Caco-2 (cell line): ENCODE results near the gene NBAS. TPM values are rescaled to one million over a fixed set of nuclear protein-coding genes. Genes with fewer than 3 reads are reported as not detected.
A peak's percentile ranks its signal among the peaks of the same experiment; 100 is the strongest.

Experiments used
- BruUV-seq: library from RNA; stranded (reverse); fragments of 400-500 nt; replicated peaks from 2 replicates; lab custom pipeline; 2021; lab: Mats Ljungman, UMichigan
- CTCF ChIA-PET: fragments of 300-600 bp; sonication (Branson Sonifier 250); formaldehyde crosslinking; loops from one replicate; lab custom pipeline; 2022; ENCODE audit warnings: antibody characterized with exemption; lab: Charles Lee
- POLR2A ChIA-PET: fragments of 300-600 bp; sonication (Branson Sonifier 250); formaldehyde crosslinking; loops from one replicate; lab custom pipeline; 2022; ENCODE audit warnings: antibody characterized with exemption; lab: Charles Lee
- DNase-seq, 2 experiments: peaks; one replicate each; pipeline versions ENCODE4 v3.0.0 to v3.0.0-alpha.2; 2020 to 2022
- H3K27me3 ChIP-seq: replicated peaks from 2 replicates; pipeline ENCODE4 v1.6.0; 2011; ENCODE audit warnings: low read length; ENCODE audit not compliant: control insufficient read depth, insufficient read depth
- H3K36me3 ChIP-seq: 2 replicates; pipeline ENCODE4 v1.5.1; 2011; ENCODE audit warnings: low read length; ENCODE audit not compliant: control insufficient read depth, insufficient read depth
- H3K4me1 ChIP-seq: fragments of 250-450 bp; sonication (Bioruptor Pico); 2 replicates; pipeline ENCODE4 v1.5.1; 2020; ENCODE audit warnings: mild to moderate bottlenecking
- H3K4me3 ChIP-seq: 2 replicates; pipeline ENCODE4 v1.5.1; 2011; ENCODE audit warnings: low read depth, mild to moderate bottlenecking, control low read depth, low read length
- H3K9me3 ChIP-seq: fragments of 250-450 bp; sonication (Bioruptor Pico); 2 replicates; pipeline ENCODE4 v1.5.1; 2020; ENCODE audit warnings: mild to moderate bottlenecking, moderate library complexity
- H3K27ac Mint-ChIP-seq: one replicate; pipeline ENCODE4 v1.8.0; 2022; ENCODE audit warnings: mixed read lengths; ENCODE audit not compliant: unreplicated experiment
- H3K27me3 Mint-ChIP-seq: one replicate; pipeline ENCODE4 v1.8.0; 2022; ENCODE audit warnings: mixed read lengths; ENCODE audit not compliant: insufficient read depth, unreplicated experiment
- H3K36me3 Mint-ChIP-seq: one replicate; pipeline ENCODE4 v1.8.0; 2022; ENCODE audit warnings: mild to moderate bottlenecking, mixed read lengths; ENCODE audit not compliant: insufficient read depth, unreplicated experiment
- H3K4me1 Mint-ChIP-seq: one replicate; pipeline ENCODE4 v1.8.0; 2022; ENCODE audit warnings: low read depth, mixed read lengths; ENCODE audit not compliant: unreplicated experiment
- H3K4me3 Mint-ChIP-seq: one replicate; pipeline ENCODE4 v1.8.0; 2022; ENCODE audit warnings: mild to moderate bottlenecking, moderate library complexity, mixed read lengths; ENCODE audit not compliant: unreplicated experiment
- H3K9me3 Mint-ChIP-seq: one replicate; pipeline ENCODE4 v1.8.0; 2022; ENCODE audit warnings: mixed read lengths; ENCODE audit not compliant: unreplicated experiment
- intact Hi-C: fragments of 100-400 bp; cut with micrococcal nuclease; formaldehyde crosslinking; loops from one replicate; pipeline ENCODE4 v1.10.0; 2022; ENCODE audit not compliant: unreplicated experiment
- total RNA-seq: library from RNA; stranded (reverse); gene quantifications from 2 replicates; pipeline ENCODE4 v1.2.3, GENCODE V29; 2022
- TF ChIP-seq, protein P1 (sequence below), 2 experiments: fragments of 200-600 bp in 1 of 2; IDR thresholded peaks; 1 replicate in 1 of 2; 2 replicates in 1 of 2; pipeline versions ENCODE4 v1.5.1 to v1.8.0; 2011 to 2022; ENCODE audit warnings: antibody characterized with exemption in 1 of 2, control low read depth in 1 of 2, inconsistent platforms in 1 of 2, low read depth in 1 of 2, low read length in 1 of 2, mild to moderate bottlenecking in 1 of 2, moderate library complexity in 1 of 2; ENCODE audit not compliant: insufficient read depth in 1 of 2, severe bottlenecking in 1 of 2, unreplicated experiment in 1 of 2

Gene NBAS
- total RNA-seq, 1 experiment from 2014 or later: 31.1 TPM

DNA sequence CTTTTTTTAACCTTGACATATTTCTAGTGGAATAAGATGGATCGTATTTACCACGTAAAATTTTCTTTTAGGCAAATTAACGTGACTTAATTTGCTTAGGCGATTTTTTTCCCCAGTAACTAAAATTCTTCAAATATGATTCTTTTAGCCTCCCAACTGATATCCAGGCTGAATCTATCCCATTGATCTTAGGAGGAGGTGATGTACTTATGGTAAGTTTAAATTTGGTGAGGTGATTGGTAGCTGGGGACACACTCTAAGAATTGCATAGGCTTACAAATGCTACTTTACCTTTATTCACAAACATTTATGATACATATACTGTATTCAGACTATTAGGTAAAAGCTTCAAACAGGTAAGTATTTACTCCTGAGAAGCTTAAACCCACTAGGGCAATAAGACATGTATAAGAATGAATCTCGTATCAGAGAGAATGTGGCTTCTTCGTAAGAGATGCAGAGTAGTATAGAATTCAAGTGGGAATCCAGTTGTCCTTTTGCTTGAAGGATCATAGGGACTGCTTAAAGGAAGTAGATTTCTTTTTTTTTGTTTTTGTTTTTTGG is 34.3 kb upstream of the NBAS start:
- BruUV-seq: no TSS peak
- H3K27me3 Mint-ChIP-seq: no peaks in the 10 kb centered on the region

GRCh38 chr2:15594291-15595256 is 33.4 kb upstream of the NBAS start:
- Mint-ChIP-seq H3K36me3 (peaks cover 53% of the 10 kb centered on the region), H3K4me1 (peaks cover 7% of the 10 kb centered on the region), H3K9me3 (no peaks in the 10 kb centered on the region), H3K4me3 (no peak overlapping the region), H3K27me3 (no peaks in the 10 kb centered on the region), H3K27ac (no peak overlapping the region)
- intact Hi-C loops: no loop called here
- Histone ChIP-seq H3K27me3 (no peaks in the 10 kb centered on the region), H3K4me3 (no peak overlapping the region), H3K4me1 (peaks cover 4% of the 10 kb centered on the region; the same call in 1 of the 2 replicates), H3K9me3 (no peaks in the 10 kb centered on the region), H3K36me3 (peaks cover 3% of the 10 kb centered on the region; the same call in 1 of the 2 replicates)
- TF ChIP-seq, protein P1, sequence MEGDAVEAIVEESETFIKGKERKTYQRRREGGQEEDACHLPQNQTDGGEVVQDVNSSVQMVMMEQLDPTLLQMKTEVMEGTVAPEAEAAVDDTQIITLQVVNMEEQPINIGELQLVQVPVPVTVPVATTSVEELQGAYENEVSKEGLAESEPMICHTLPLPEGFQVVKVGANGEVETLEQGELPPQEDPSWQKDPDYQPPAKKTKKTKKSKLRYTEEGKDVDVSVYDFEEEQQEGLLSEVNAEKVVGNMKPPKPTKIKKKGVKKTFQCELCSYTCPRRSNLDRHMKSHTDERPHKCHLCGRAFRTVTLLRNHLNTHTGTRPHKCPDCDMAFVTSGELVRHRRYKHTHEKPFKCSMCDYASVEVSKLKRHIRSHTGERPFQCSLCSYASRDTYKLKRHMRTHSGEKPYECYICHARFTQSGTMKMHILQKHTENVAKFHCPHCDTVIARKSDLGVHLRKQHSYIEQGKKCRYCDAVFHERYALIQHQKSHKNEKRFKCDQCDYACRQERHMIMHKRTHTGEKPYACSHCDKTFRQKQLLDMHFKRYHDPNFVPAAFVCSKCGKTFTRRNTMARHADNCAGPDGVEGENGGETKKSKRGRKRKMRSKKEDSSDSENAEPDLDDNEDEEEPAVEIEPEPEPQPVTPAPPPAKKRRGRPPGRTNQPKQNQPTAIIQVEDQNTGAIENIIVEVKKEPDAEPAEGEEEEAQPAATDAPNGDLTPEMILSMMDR (IDR thresholded peaks at IDR 0.05; ENCODE audit: insufficient read depth in 1 of 2, low read depth in 1 of 2, low read length in 1 of 2, severe bottlenecking in 1 of 2, unreplicated experiment in 1 of 2): no peak
- BruUV-seq: no TSS peak
- POLR2A ChIA-PET: no interaction called here
- CTCF ChIA-PET: no interaction called here
- no peak for DNase-seq

More for the DNA sequence above, 34.3 kb upstream of the NBAS start:
- no peaks in the 10 kb centered on the region for H3K9me3 Mint-ChIP-seq
- H3K27ac Mint-ChIP-seq: no peak overlapping the region
- Histone ChIP-seq H3K4me3 (no peak overlapping the region), H3K27me3 (no peaks in the 10 kb centered on the region), H3K36me3 (peaks cover 3% of the 10 kb centered on the region; the same call in 1 of the 2 replicates), H3K9me3 (no peaks in the 10 kb centered on the region), H3K4me1 (peaks cover 4% of the 10 kb centered on the region; the same call in 1 of the 2 replicates)
- intact Hi-C loops: no loop called here
- H3K4me3 Mint-ChIP-seq: no peak overlapping the region
- H3K4me1 Mint-ChIP-seq: peaks cover 7% of the 10 kb centered on the region
- TF ChIP-seq, protein P1 (IDR thresholded peaks at IDR 0.05; ENCODE audit: insufficient read depth in 1 of 2, low read depth in 1 of 2, low read length in 1 of 2, severe bottlenecking in 1 of 2, unreplicated experiment in 1 of 2): no peak
- DNase-seq: no peak
- H3K36me3 Mint-ChIP-seq: peaks cover 58% of the 10 kb centered on the region
- ChIA-PET POLR2A (no interaction called here), CTCF (interaction anchor here (1.1 kb wide), 1 partner anchor 18 kb away, joined by 3 read pairs; no protein-coding TSS in a partner anchor)

GRCh38 chr2:15593327-15593705 is 32.2 kb upstream of the NBAS start:
- Mint-ChIP-seq H3K27me3 (no peaks in the 10 kb centered on the region), H3K36me3 (peaks cover 44% of the 10 kb centered on the region), H3K4me1 (peaks cover 7% of the 10 kb centered on the region), H3K9me3 (no peaks in the 10 kb centered on the region), H3K27ac (peak overlapping the region; percentile 93), H3K4me3 (peak overlapping the region; percentile 85)
- H3K36me3 ChIP-seq: peaks cover 3% of the 10 kb centered on the region; the same call in 1 of the 2 replicates
- BruUV-seq: no TSS peak
- peaks cover 4% of the 10 kb centered on the region; the same call in 1 of the 2 replicates for H3K4me1 ChIP-seq
- H3K27me3 ChIP-seq: no peaks in the 10 kb centered on the region
- intact Hi-C loops: no loop called here
- TF ChIP-seq, protein P1 (IDR thresholded peaks at IDR 0.05; ENCODE audit: insufficient read depth in 1 of 2, low read depth in 1 of 2, low read length in 1 of 2, severe bottlenecking in 1 of 2, unreplicated experiment in 1 of 2): no peak
- no peak overlapping the region for H3K4me3 ChIP-seq
- no peak for DNase-seq
- ChIA-PET CTCF (no interaction called here), POLR2A (no interaction called here)
- no peaks in the 10 kb centered on the region for H3K9me3 ChIP-seq
